Calu3 (cell line): Measurements from ENCODE around the gene LGI4. TPM values are rescaled to one million over a fixed set of nuclear protein-coding genes. Genes with fewer than 3 reads are reported as not detected.

Experiments
- BruUV-seq: library from RNA; stranded (reverse); fragments of 400-500 nt; replicated peaks from 2 replicates; lab custom pipeline; 2021; lab: Mats Ljungman, UMichigan
- CTCF ChIA-PET: fragments of 300-600 bp; sonication (Branson Sonifier 250); formaldehyde crosslinking; loops from one replicate; lab custom pipeline; 2022; ENCODE audit warnings: antibody characterized with exemption; lab: Charles Lee
- DNase-seq: peaks from one replicate; pipeline ENCODE4 v3.0.0; 2022
- H3K27ac Mint-ChIP-seq: one replicate; pipeline ENCODE4 v1.8.0; 2022; ENCODE audit warnings: mixed read lengths; ENCODE audit not compliant: unreplicated experiment
- H3K27me3 Mint-ChIP-seq: one replicate; pipeline ENCODE4 v1.8.0; 2022; ENCODE audit warnings: mixed read lengths; ENCODE audit not compliant: unreplicated experiment
- H3K36me3 Mint-ChIP-seq: one replicate; pipeline ENCODE4 v1.8.0; 2022; ENCODE audit warnings: mild to moderate bottlenecking, moderate library complexity, mixed read lengths; ENCODE audit not compliant: insufficient read depth, unreplicated experiment
- H3K4me1 Mint-ChIP-seq: one replicate; pipeline ENCODE4 v1.8.0; 2022; ENCODE audit warnings: mild to moderate bottlenecking, low read depth, mixed read lengths; ENCODE audit not compliant: unreplicated experiment
- H3K4me3 Mint-ChIP-seq: one replicate; pipeline ENCODE4 v1.8.0; 2022; ENCODE audit warnings: mild to moderate bottlenecking, low read depth, moderate library complexity, mixed read lengths; ENCODE audit not compliant: unreplicated experiment
- H3K9me3 Mint-ChIP-seq: one replicate; pipeline ENCODE4 v1.8.0; 2022; ENCODE audit warnings: low read depth, mixed read lengths; ENCODE audit not compliant: unreplicated experiment
- intact Hi-C: fragments of 100-400 bp; cut with micrococcal nuclease; formaldehyde crosslinking; loops from one replicate; pipeline ENCODE4 v1.10.0; 2022; ENCODE audit not compliant: unreplicated experiment
- total RNA-seq: library from RNA; stranded (reverse); gene quantifications from 2 replicates; pipeline ENCODE4 v1.2.3, GENCODE V29; 2022
- TF ChIP-seq, protein P1 (sequence below): fragments of 200-600 bp; IDR thresholded peaks from one replicate; pipeline ENCODE4 v1.8.0; 2022; ENCODE audit warnings: antibody characterized with exemption; ENCODE audit not compliant: unreplicated experiment

LGI4 gene
- total RNA-seq, 1 experiment from 2014 or later: 0.68 TPM

DNA sequence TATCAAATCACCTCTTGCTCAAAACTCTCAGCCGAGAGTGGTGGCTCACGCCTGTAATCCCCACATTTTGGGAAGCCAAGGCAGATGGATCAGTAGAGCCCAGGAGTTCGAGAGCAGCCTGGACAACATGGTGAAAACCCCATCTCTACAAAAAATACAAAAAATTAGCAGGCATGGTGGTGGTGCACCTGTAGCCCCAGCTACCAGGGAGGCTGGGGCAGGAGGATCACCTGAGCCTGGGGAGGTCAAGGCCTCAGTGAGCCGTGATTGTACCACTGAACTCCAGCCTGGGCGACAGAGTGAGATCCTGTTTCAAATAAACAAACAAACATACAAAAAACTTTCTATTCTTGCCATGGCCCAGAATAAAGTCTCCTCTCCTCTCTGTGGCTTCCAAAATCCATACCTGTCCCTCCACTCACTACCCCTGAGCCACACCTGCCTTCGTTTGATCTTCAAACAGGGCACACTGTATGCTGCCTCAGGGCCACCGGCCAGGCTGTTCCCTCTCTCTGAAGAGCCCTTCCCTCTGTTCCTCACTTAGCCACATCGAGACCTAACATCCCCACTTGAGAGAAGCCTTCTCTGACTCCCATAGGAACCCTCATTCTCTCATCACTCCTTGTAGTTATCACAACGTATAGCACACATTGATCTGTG is 6.3 kb downstream of the LGI4 start:
- no peak overlapping the region for H3K27ac Mint-ChIP-seq
- peaks cover 21% of the 10 kb centered on the region for H3K36me3 Mint-ChIP-seq
- TF ChIP-seq, protein P1, sequence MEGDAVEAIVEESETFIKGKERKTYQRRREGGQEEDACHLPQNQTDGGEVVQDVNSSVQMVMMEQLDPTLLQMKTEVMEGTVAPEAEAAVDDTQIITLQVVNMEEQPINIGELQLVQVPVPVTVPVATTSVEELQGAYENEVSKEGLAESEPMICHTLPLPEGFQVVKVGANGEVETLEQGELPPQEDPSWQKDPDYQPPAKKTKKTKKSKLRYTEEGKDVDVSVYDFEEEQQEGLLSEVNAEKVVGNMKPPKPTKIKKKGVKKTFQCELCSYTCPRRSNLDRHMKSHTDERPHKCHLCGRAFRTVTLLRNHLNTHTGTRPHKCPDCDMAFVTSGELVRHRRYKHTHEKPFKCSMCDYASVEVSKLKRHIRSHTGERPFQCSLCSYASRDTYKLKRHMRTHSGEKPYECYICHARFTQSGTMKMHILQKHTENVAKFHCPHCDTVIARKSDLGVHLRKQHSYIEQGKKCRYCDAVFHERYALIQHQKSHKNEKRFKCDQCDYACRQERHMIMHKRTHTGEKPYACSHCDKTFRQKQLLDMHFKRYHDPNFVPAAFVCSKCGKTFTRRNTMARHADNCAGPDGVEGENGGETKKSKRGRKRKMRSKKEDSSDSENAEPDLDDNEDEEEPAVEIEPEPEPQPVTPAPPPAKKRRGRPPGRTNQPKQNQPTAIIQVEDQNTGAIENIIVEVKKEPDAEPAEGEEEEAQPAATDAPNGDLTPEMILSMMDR: no peak
- H3K9me3 Mint-ChIP-seq: peaks cover 4% of the 10 kb centered on the region
- no peaks in the 10 kb centered on the region for H3K27me3 Mint-ChIP-seq
- no peak for DNase-seq
- CTCF ChIA-PET: no interaction called here
- no TSS peak for BruUV-seq
- H3K4me3 Mint-ChIP-seq: no peak overlapping the region
- intact Hi-C loops: no loop called here
- peaks cover 38% of the 10 kb centered on the region for H3K4me1 Mint-ChIP-seq

DNA sequence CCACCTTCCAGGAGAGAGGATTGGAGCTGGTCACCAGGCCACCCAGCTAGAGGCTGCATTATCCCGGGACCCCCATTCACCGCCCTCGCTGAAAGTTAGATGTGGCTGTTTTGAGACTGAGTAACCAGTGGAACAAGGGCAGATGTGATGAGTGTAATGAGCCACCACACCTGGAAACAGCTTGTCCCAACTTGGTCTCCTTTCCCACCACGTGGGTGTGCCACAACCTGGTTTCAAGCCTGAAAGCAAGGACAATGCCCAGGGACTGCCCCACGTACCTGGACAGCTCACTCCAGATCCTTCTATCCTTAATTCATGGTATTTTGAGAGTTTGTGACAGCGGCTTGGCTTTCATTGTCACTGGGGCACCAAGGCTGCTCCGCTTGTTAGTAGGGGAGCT is 7.0 kb downstream of the LGI4 start:
- H3K4me1 Mint-ChIP-seq: peaks cover 41% of the 10 kb centered on the region
- H3K27me3 Mint-ChIP-seq: no peaks in the 10 kb centered on the region
- no TSS peak for BruUV-seq
- no peak overlapping the region for H3K4me3 Mint-ChIP-seq
- peaks cover 20% of the 10 kb centered on the region for H3K36me3 Mint-ChIP-seq
- DNase-seq: no peak
- TF ChIP-seq, protein P1: no peak
- H3K27ac Mint-ChIP-seq: no peak overlapping the region
- CTCF ChIA-PET: interaction anchor here (0.9 kb wide), 1 partner anchor 13 kb away, joined by 4 read pairs; no protein-coding TSS in a partner anchor
- H3K9me3 Mint-ChIP-seq: peaks cover 4% of the 10 kb centered on the region
- intact Hi-C loops: no loop called here

DNA sequence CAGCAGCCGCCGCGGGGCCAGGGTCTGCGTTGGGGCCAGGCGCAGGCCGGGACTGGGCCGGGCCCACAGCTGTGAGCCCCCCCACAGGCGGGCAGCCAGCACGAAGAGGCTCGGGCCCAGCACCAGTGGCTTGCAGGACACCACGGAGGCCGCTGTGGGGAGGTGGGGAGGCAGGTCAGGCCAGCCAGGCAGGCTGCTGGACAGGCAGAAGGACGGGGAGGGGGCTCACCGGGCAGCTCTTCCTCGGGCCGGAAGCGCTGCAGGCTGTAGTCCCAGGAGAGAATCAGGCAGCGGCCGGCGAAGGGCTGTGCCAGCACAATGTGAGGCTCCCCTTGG is 8.3 kb downstream of the LGI4 start:
- no TSS peak for BruUV-seq
- no peak for DNase-seq
- no peaks in the 10 kb centered on the region for H3K27me3 Mint-ChIP-seq
- H3K9me3 Mint-ChIP-seq: no peaks in the 10 kb centered on the region
- intact Hi-C loops: no loop called here
- H3K4me3 Mint-ChIP-seq: no peak overlapping the region
- peaks cover 21% of the 10 kb centered on the region for H3K36me3 Mint-ChIP-seq
- H3K27ac Mint-ChIP-seq: no peak overlapping the region
- CTCF ChIA-PET: no interaction called here
- H3K4me1 Mint-ChIP-seq: peaks cover 46% of the 10 kb centered on the region
- TF ChIP-seq, protein P1: no peak

DNA sequence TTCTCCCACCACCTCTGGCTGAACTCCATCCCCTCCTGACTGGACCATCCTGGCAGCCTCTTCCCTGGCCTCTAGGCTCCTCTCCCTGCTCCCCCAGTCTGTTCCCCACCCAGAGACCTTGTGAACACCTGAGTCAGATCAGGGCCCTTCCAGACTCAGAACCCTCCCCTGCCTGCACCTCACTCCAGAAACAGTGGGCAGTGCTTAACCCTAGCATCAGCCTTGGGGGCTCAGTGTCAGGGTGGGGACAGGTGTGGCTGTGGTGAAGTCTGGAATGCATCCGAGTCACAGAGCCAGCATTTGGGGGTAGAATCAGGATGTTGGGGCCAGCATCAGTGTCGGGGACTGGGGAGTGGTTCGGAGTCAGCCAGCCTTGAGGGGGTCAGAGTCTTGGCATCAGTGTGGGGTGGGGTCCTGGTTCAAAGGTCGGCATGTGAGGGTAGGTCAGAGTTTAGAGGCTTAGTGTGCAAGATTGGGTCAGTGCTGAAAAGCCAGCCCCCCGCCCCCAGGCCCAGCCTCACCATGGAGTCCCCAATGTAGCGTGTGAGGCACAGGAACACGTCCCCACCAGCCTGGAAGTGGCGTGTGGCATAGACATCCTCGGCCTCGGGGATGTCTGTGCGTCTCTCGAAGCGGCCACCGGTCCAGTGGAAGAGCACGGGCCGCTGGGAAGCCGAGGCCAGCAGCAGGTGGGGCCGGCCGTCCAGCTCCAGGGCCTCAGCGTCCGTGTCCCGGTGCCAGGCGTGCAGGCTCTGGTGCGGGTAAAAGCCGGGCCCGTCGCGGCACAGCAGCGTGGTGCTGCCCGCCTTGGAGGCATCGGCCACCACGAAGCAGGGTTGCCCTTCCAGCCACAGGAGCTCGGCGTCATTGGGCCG is 8.9 kb downstream of the LGI4 start:
- Mint-ChIP-seq H3K27ac (peak overlapping the region; percentile 27), H3K36me3 (peaks cover 24% of the 10 kb centered on the region), H3K4me3 (peak overlapping the region; percentile 2), H3K9me3 (no peaks in the 10 kb centered on the region), H3K4me1 (peaks cover 52% of the 10 kb centered on the region), H3K27me3 (no peaks in the 10 kb centered on the region)
- intact Hi-C loops: no loop called here
- CTCF ChIA-PET: no interaction called here
- BruUV-seq: no TSS peak
- DNase-seq: no peak
- TF ChIP-seq, protein P1: no peak
